GM12878 (cell line): ENCODE results near the gene FANCI.

ENCODE experiments used
- CHD1 ChIP-seq: IDR thresholded peaks from 2 replicates; pipeline ENCODE4 v1.6.1; 2012; ENCODE audit warnings: low read depth, low read length, improper control_type of control experiment
- CTCF ChIP-seq, 3 experiments: IDR thresholded peaks in 2 of 3; conservative IDR thresholded peaks in 1 of 3; 2 replicates each; pipeline ENCODE4 v1.5.1; 2011; ENCODE audit warnings: low read depth in 3 of 3, low read length in 3 of 3, mild to moderate bottlenecking in 3 of 3, control low read depth in 2 of 3, moderate library complexity in 2 of 3, inconsistent platforms in 1 of 3, mixed read lengths in 1 of 3; ENCODE audit not compliant: control insufficient read depth in 2 of 3, insufficient read depth in 1 of 3; ENCODE audit errors: extremely low read depth in 1 of 3
- EGR1 ChIP-seq, 2 experiments: IDR thresholded peaks; 1 replicate in 1 of 2; 2 replicates in 1 of 2; pipeline ENCODE4 v1.6.1; 2011 to 2012; ENCODE audit warnings: low read depth in 2 of 2, low read length in 2 of 2, borderline replicate concordance in 1 of 2, mild to moderate bottlenecking in 1 of 2, moderate library complexity in 1 of 2
- EZH2 ChIP-seq: IDR thresholded peaks from 2 replicates; pipeline ENCODE4 v1.6.1; 2012; ENCODE audit warnings: low read depth, mild to moderate bottlenecking, control low read depth, inconsistent platforms, low read length, borderline replicate concordance; ENCODE audit not compliant: control insufficient read depth
- NRF1 ChIP-seq: conservative IDR thresholded peaks from 2 replicates; pipeline ENCODE4 v1.6.1; 2011; ENCODE audit warnings: mild to moderate bottlenecking, low read depth, low read length, improper control_type of control experiment
- RAD21 ChIP-seq: IDR thresholded peaks from 2 replicates; pipeline ENCODE4 v1.6.1; 2011; ENCODE audit warnings: mild to moderate bottlenecking, low read depth, low read length, moderate library complexity; ENCODE audit not compliant: insufficient read depth
- RFX5 ChIP-seq: IDR thresholded peaks from 2 replicates; pipeline ENCODE4 v1.6.1; 2011; ENCODE audit warnings: low read depth, low read length, improper control_type of control experiment
- SMC3 ChIP-seq: IDR thresholded peaks from 2 replicates; pipeline ENCODE4 v1.6.1; 2011; ENCODE audit warnings: low read length, improper control_type of control experiment, borderline replicate concordance
- USF1 ChIP-seq: IDR thresholded peaks from 2 replicates; pipeline ENCODE4 v1.6.1; 2011; ENCODE audit warnings: borderline replicate concordance, low read depth, mild to moderate bottlenecking, moderate library complexity, mixed read lengths, low read length; ENCODE audit not compliant: insufficient read depth; ENCODE audit errors: extremely low read length
- ZNF24 ChIP-seq: fragments of 450-650 bp; IDR thresholded peaks from 2 replicates; pipeline ENCODE4 v1.6.1; 2017; ENCODE audit warnings: antibody characterized with exemption, mild to moderate bottlenecking
- ZZZ3 ChIP-seq: IDR thresholded peaks from 2 replicates; pipeline ENCODE4 v1.6.1; 2011; ENCODE audit warnings: low read depth; ENCODE audit not compliant: control insufficient read depth, insufficient read length
- TF ChIP-seq, protein P1 (sequence below): IDR thresholded peaks from 2 replicates; pipeline ENCODE4 v1.6.1; 2012; ENCODE audit warnings: low read length, inconsistent platforms
- TF ChIP-seq, protein P2 (sequence below): IDR thresholded peaks from 2 replicates; pipeline ENCODE4 v1.6.1; 2012; ENCODE audit warnings: low read depth, low read length, improper control_type of control experiment

- no peak for TF ChIP-seq SMC3
- TF ChIP-seq CTCF (IDR thresholded peaks at IDR 0.05 in 2 of 3, conservative IDR thresholded peaks at IDR 0.05 in 1 of 3; ENCODE audit: control insufficient read depth in 2 of 3, extremely low read depth in 1 of 3, insufficient read depth in 1 of 3, low read depth in 3 of 3, low read length in 3 of 3), result no peak
- TF ChIP-seq, protein P1, sequence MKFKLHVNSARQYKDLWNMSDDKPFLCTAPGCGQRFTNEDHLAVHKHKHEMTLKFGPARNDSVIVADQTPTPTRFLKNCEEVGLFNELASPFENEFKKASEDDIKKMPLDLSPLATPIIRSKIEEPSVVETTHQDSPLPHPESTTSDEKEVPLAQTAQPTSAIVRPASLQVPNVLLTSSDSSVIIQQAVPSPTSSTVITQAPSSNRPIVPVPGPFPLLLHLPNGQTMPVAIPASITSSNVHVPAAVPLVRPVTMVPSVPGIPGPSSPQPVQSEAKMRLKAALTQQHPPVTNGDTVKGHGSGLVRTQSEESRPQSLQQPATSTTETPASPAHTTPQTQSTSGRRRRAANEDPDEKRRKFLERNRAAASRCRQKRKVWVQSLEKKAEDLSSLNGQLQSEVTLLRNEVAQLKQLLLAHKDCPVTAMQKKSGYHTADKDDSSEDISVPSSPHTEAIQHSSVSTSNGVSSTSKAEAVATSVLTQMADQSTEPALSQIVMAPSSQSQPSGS, result no peak
- no peak for TF ChIP-seq RAD21
- no peak for TF ChIP-seq ZZZ3
- TF ChIP-seq NRF1, result no peak
- no peak for TF ChIP-seq EZH2
- no peak for TF ChIP-seq RFX5
- no peak for TF ChIP-seq EGR1 (IDR thresholded peaks at IDR 0.05; ENCODE audit: borderline replicate concordance in 1 of 2, low read depth in 2 of 2, low read length in 2 of 2)
- no peak for TF ChIP-seq CHD1
- TF ChIP-seq, protein P2, sequence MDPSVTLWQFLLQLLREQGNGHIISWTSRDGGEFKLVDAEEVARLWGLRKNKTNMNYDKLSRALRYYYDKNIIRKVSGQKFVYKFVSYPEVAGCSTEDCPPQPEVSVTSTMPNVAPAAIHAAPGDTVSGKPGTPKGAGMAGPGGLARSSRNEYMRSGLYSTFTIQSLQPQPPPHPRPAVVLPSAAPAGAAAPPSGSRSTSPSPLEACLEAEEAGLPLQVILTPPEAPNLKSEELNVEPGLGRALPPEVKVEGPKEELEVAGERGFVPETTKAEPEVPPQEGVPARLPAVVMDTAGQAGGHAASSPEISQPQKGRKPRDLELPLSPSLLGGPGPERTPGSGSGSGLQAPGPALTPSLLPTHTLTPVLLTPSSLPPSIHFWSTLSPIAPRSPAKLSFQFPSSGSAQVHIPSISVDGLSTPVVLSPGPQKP, result no peak
- no peak for TF ChIP-seq ZNF24
- no peak for TF ChIP-seq USF1
Observed at GRCh38 chr15:89329329-89330084, 85.7 kb downstream of the FANCI start.
